ENCODE measurements around the gene DTX3.
A peak's percentile ranks its signal among the peaks of the same experiment; 100 is the strongest.
"Not testable (repeated sequence)": the region's sequence is repeated elsewhere in the genome, so short reads cannot be mapped to it uniquely, and the experiment has no call there.

DTX3 gene

GRCh38 chr12:57632073-57632957 lies 27.7 kb downstream of the DTX3 start:
- in situ Hi-C loops (cut with HindIII; ENCODE audit: low pct_ligation_motif_present, low sequenced_read_pairs) = no loop called here
- DNase-seq = no peak
- no peaks in the 10 kb centered on the region for H3K36me3 ChIP-seq (replicated peaks)
- peak overlapping the region; percentile 57 for H3K4me3 ChIP-seq (ENCODE audit: low read depth, low read length)
- TF ChIP-seq CTCF (IDR thresholded peaks at IDR 0.05; ENCODE audit: low read depth, low read length, missing control alignments) = no peak
- peaks cover 15% of the 10 kb centered on the region for H3K27me3 ChIP-seq (replicated peaks)
- H3K27ac ChIP-seq = no peak overlapping the region

- Histone ChIP-seq H3K4me3 (ENCODE audit: low read depth, low read length) (peak within 1 kb of the TSS; percentile 57), H3K27ac (no peak within 1 kb of the TSS), H3K27me3 (replicated peaks) (peaks cover 12% of the 10 kb centered on the region), H3K36me3 (replicated peaks) (no peaks in the 10 kb centered on the region)
- peak; percentile 81 for TF ChIP-seq CTCF (IDR thresholded peaks at IDR 0.05; ENCODE audit: low read depth, low read length, missing control alignments)
- in situ Hi-C loops (cut with HindIII; ENCODE audit: low pct_ligation_motif_present, low sequenced_read_pairs) = no loop called here
- DNase-seq = no peak
These were observed 28.6 kb downstream of the DTX3 start, which contains the start of gene B4GALNT1 for GRCh38 chr12:57632958-57633840. Gene B4GALNT1 (minus strand): TSS chr12:57633201. CDS start chr12:57632132, 1,069 bp downstream.

- H3K27ac ChIP-seq; DNase-seq; in situ Hi-C loops (cut with HindIII; ENCODE audit: low pct_ligation_motif_present, low sequenced_read_pairs); H3K4me3 ChIP-seq (ENCODE audit: low read depth, low read length); H3K27me3 ChIP-seq (replicated peaks); H3K36me3 ChIP-seq (replicated peaks): not testable (repeated sequence)
These were observed 32.1 kb downstream of the DTX3 start for GRCh38 chr12:57636731-57637130.

GRCh38 chr12:57637364-57637763 lies 32.7 kb downstream of the DTX3 start:
- TF ChIP-seq CTCF (IDR thresholded peaks at IDR 0.05; ENCODE audit: low read depth, low read length, missing control alignments) = no peak
- H3K27ac ChIP-seq = no peak overlapping the region
- H3K27me3 ChIP-seq (replicated peaks) = peaks cover 2% of the 10 kb centered on the region
- in situ Hi-C loops (cut with HindIII; ENCODE audit: low pct_ligation_motif_present, low sequenced_read_pairs) = no loop called here
- no peak for DNase-seq
- no peak overlapping the region for H3K4me3 ChIP-seq (ENCODE audit: low read depth, low read length)
- H3K36me3 ChIP-seq (replicated peaks) = no peaks in the 10 kb centered on the region

GRCh38 chr12:57638096-57638495 lies 33.5 kb downstream of the DTX3 start:
- in situ Hi-C loops (cut with HindIII; ENCODE audit: low pct_ligation_motif_present, low sequenced_read_pairs) = no loop called here
- Histone ChIP-seq H3K36me3 (replicated peaks) (no peaks in the 10 kb centered on the region), H3K4me3 (ENCODE audit: low read depth, low read length) (no peak overlapping the region), H3K27me3 (replicated peaks) (peaks cover 2% of the 10 kb centered on the region), H3K27ac (no peak overlapping the region)
- DNase-seq = no peak
- no peak for TF ChIP-seq CTCF (IDR thresholded peaks at IDR 0.05; ENCODE audit: low read depth, low read length, missing control alignments)

All from brain microvascular endothelial cell (primary cell).